SHP77 treated with DMSO at 0.1 percent for 48 hours (cell line): Measurements from ENCODE around the gene LRTM1.

ENCODE experiments used
- DNase-seq: peaks from one replicate; lab custom pipeline; 2025; lab: John Stamatoyannopoulos, UW

Gene LRTM1

DNA sequence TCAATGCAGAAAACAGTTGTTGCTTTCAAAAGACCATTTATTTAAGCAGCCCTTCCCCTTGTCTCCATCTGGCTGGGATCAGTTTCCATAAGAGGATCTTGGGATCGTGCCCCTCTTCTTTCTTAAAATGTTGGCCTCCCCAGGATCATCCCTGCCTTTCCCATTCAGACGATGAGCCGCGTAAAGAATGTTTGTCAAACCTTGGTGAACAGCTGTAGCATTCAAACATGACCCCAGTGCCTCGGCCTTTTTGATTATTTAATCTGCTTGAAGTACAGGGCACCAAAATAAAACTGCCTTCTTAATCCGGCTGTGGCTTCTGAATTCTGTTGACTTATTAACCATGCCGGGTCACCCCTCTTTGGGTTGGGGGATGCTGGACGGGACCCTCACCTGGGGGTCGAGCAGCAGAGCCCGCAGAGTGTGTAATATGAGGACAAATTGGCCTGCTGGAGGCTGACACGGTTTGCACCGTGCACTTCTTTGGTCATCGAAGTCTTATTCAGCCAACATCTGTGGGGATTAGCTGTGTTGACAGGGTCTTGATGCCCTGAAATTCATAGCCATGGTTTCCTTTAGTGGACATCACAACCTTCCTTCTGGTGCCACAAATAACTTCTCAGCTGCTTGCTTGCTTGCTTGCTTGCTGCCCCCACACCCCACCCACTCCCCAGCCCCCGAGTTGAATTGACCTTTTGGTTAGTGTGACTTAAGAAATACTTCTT is at the start of gene LRTM1:
Gene LRTM1 (minus strand): TSS at position 14 of the 725 bp plus-strand sequence. CDS start 148 bp downstream, outside the sequence.
- no peak for DNase-seq

DNA sequence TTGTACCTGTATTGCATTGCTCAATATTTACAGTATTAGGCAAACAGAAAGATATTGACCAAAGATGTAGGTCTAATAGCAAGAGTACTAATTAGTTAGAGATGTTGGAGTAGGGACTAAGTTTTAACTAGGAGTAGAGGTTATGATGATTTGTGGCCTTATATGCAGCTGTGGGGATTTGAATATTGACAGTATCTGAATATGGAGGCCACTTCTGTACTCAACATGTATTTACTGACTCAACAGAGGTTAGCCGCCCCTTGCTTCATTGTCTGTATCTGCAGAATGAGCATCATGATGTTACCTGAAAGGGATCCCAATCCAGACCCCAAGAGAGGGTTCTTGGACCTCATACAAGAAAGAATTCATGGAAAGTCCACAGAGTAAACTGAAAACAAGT is 49.6 kb upstream of the LRTM1 start:
- DNase-seq = no peak

DNA sequence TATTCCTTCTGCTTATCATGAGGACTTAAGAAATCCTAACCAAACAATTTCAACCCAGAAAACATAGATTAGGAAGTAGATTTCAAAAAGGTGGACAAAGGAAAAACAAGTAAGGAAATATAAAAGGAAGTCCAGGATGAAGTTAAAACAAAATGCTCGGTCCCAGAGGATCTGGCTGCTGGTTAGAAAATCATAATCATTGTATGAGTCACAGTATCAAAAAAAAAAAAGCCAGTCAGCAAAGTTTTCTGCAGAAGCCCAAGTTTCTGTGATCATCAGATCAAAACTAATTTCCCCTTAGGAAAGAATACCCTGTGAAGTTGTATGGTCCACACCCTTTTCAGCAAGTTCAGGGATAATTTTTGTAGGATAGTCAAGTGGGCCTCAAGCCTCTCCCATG is 43.0 kb upstream of the LRTM1 start:
- no peak for DNase-seq

DNA sequence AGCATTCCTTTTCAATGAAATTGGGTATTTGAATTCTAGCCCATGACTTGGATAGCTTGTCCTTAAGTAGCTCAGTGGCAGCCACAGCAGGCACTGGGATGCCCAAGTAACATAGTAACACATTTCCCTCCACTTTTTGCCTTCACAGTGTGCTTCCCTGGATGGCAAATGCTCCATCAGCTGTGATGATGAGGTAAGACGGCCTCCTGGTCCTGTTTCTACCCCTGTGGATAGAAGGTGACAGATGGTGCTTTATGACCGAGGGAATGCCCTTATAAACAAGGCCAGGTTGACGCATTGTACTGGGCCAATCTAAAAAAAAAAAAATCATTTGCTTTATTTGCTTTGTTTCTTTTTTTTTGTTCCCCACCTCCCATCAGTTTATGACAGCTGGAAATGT is 41.8 kb upstream of the LRTM1 start:
- DNase-seq = no peak

DNA sequence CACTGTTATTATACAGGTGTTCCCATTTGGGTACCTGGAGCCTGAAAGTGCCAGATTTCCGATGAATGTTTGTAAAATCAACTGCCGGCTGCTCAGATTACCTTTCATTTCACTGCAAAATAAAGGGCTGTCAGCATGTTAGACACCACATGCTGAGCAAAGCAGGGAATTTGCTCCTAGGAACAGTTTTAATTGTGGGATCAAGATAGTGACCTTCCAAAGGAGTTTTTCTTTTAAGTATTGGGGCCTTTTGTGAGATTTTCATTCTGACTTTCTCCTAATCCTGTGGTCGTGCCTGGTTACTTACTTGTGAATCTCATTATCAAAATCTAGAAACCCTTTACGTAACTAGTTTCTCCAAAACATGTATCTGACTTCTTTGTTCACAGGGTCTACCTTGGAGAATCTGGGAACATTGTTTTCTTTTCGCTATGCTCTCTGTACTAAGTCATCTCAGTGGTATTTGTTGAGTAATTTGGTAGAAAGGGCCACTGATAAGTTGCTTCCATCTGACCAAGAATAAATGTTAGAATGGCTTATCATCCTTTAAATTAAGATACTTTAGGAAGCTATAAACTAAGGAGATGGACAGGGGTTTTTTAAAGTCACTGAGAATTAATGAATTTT is 40.8 kb upstream of the LRTM1 start:
- DNase-seq = no peak

DNA sequence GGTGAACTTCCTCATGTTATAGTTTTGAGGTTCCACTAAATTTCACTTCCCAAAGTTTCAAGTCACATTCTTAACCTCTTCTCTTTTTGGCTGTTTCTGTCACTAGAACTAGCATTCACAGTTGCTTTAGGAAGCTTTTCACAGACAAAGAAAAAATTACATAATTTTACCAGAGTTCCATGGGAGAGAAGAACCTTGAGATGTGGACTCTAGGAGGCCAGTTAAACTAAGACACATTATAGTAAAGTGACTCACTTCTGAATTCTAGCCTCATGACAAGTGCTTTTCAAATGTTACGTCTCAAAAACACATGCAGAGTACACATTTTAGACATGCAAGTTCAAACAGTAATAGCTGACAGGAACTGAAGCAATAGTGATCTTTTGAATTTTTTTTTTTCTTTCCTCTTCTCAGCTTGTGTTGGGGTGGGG is 39.9 kb upstream of the LRTM1 start:
- DNase-seq = no peak

DNA sequence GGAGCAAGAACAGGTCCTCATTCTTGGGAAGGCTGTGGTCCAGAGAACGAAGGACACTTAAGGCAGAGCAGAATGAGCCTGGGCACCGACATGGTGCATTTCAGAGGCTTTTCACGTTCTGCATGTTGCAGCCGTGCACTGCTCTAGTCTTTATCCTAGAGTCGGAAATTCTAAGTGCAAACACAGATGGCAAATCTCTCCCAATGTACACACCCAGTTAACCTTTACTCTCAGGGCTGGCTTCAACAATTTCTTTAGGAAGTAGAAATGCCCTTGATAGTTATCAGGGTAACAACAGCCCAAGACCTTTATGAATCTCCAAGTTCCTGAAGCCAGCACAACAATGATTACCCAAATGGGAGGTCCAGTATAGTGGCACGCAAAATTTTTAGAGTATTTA is 39.1 kb upstream of the LRTM1 start:
- DNase-seq = no peak

DNA sequence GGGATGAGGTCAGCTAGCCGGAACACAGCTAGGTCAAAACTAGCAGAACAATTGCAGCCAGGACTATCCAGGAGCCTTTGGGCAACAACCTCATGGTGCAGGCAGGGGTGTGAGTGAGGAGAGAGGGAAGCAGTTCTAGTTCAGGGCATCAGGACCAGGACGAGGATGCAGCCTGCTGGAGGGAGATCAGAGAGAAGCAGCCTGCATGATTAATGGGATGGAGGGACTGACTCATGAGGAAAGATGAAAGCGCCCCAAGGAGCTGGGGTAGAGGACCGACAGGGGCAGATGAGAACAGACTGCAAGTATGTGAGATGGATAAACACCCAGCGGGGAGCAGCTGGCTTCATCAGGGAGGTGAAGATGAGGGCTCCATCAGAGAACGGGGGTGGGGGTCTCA is 37.9 kb upstream of the LRTM1 start:
- DNase-seq = no peak

DNA sequence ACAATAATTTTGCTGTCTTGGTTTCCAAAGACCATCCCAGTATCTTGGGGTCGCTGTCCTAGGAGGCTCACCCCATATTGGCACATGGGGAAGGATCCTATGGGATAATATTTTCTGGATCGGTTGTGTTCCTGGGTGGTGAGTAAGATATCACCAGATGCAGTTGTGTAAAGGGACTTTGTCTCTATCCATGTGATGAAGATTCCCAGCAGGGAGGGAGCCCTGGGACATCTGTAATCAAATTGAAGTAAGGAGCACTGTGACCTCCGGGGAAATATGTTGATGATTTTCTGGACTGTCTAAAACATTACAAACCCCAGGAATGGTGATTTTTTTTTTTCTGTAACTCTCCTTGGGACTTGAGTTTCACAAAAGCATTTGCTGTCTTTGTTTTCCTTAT is 36.2 kb upstream of the LRTM1 start:
- DNase-seq = no peak

DNA sequence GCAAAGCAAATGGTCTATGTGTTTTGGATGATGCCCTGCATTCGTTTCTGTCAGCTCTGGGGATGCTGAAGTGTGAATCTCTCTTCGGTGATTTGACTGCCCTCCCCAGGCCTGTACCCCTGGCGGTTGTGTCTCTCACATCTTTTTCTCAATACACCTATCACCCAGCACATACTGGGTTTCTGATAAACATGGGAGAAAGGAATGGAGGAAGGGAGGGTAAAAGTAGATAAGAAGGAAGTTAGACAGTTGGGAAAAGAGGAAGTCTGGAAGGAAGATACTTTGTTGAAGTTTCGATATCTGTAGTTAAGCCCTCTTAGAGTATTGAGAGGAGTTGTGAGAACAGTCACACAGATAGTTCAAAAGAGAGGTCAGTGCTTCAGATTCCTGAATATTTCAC is 35.8 kb upstream of the LRTM1 start:
- no peak for DNase-seq

DNA sequence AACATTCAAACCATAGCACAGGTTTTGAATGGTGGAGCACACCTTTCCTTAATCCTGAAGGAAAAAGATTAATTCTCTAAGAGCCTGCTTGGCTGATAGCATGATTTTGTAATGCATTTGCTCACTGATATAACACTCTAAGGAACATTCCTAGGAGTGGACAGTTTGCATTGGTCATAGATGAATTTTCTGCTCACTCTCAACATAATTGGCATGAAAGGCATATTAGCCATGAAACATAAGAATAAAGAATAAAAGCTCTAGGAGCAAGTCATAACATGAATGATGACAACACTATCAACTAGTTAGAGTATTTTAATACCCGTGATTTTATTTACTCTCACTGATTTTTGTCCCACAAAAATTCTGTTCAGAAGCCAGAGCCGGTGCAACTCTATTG is 34.3 kb upstream of the LRTM1 start:
- no peak for DNase-seq

DNA sequence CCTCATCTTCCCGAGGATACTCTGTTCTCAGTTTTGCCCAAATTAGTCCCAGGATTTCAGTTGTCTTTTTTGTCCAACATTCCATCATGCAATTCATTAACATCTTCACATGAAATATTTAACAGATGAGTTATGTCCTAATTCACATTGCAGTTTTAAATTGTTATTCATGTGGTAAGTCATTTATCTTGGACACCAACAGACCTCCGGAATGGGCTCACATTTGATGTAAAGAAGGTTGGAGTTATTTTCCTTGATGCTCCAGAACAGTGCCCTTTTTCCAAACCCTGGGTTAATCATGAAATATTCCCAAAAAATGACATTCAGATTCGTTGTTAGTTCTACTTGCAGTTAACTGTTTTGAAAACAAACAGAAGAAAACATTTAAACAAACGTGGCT is 32.8 kb upstream of the LRTM1 start:
- no peak for DNase-seq

DNA sequence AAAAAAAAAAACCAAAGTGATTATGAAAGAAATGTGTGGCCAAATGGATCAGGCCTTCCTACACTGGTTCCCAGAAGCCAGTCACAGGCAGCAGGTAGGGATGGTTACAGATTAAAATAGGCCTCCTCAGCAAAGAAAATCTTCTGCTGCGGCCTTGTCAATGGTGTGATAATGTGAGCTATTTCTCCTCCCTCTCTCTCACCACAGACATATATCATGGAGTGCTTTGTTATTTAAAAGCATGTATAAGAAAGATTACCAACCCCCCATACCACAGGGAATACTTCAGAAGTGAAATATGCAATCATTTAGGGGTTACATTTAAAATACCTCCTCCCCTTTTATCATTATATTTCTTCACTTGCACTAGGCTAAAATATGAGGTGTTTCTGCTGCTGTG is 32.2 kb upstream of the LRTM1 start:
- no peak for DNase-seq

DNA sequence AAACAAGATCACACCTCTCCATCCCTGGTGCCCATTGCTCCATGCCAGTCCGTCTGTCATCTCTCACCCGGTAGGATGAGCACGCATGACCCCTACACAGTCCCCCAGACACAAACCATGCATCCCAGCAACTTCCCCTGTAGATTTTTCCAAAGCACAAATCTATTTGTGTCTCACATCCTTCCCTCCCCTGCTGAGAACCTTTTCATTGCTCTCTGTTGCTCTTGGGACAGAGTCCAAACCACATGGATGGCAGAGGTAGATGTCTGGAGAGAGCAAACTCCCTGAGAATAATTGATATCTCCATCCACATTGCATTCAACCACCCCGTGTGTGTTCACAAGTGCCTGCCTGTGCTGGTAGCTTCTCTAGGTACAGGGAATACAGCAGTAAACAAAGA is 29.9 kb upstream of the LRTM1 start:
- no peak for DNase-seq

DNA sequence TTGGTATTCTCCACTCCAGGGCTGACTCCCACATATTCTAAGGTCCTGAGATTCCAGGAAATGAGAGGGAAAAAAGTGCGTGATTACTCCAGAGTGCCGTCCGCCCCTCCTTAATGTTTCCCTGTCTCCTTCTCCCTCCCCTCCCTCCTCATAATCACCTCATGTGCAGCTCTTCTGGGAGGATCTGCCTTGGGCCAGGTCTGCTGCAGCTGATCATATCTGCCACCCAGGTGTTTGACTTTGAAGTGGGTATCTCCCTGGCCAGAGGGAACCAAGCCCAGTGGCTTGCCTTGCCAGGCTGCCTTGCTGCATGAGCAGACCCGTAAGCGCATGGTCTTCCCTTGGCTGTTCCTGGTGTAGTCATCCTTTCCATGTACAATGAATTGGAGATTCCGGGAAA is 28.1 kb upstream of the LRTM1 start:
- DNase-seq = no peak

DNA sequence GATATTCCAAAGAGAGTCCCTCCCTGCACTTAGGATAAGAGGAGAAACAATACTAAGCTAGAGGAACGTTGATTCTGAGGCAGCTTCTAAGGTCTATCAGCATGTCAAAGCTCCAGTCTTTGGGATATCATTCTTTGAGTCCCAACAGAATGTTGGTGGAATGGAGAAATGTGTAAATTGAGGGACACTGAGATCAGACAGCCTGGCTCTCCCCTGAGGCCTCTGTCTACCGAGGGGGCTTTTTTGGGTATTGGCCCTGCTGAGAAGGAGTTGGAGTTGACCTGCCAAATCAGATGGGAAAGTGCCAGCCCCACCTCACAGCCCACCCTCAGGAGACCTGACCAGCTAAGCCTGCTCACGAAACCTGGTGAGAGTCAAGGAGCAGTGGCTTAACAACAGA is 27.6 kb upstream of the LRTM1 start:
- DNase-seq = no peak

DNA sequence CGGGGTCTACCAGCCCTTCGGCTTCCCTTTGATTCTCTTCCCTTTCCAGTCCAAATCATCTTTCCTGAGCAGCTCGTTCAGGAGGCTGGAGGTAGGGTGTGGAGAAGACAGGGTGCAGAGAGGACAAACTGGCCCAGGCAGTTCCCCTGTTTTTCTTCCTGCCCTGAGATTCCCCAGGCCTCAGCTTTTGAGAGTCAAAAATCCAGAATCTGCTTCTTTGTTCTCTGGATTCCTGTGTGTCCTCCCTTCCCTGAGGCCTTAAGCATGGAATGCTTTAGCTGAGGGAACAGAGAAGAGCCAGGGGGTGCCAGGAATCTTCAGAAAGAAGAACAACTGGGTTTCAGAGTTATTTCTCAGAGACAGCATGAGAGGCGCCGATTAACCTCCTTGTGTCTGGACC is 26.7 kb upstream of the LRTM1 start:
- no peak for DNase-seq

DNA sequence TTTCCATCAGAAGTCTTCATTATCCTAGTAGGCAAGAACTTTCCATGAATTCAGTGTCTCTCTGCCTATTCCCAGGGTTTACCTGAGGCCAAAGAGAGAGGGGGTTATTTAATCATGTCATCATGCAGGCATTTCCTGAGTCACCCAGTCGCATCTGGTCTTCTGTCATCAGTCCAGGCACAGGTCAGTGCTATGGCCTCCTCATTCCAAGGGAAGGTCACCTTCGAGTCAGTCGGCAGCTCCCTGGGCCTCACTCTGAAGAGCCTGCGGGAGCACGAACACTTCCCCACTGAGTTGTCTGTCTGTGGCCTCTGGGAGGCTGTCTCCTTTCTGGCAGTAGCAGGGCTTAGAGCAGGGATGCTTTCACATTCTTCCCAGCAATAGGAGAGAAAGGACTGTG is 26.2 kb upstream of the LRTM1 start:
- no peak for DNase-seq

DNA sequence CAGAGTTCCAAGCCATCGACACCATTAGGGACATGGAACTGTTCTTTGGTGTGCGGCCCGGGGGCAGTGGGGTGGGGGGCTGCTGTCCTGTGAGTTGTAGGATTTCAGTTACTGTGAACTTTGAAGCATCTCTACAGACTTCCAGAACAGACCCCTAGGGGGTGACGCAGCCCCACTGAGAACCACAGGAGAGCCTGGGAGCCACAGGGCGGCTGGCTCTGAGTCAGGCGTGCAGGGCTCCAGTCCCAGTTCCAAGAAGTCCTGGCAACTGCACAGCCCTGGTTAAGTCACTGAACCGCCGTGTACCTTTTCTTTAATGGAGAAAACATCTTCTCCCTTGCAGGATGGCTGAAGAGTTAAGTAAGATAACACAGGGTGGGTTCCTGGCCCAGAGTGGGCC is 23.5 kb upstream of the LRTM1 start:
- no peak for DNase-seq

DNA sequence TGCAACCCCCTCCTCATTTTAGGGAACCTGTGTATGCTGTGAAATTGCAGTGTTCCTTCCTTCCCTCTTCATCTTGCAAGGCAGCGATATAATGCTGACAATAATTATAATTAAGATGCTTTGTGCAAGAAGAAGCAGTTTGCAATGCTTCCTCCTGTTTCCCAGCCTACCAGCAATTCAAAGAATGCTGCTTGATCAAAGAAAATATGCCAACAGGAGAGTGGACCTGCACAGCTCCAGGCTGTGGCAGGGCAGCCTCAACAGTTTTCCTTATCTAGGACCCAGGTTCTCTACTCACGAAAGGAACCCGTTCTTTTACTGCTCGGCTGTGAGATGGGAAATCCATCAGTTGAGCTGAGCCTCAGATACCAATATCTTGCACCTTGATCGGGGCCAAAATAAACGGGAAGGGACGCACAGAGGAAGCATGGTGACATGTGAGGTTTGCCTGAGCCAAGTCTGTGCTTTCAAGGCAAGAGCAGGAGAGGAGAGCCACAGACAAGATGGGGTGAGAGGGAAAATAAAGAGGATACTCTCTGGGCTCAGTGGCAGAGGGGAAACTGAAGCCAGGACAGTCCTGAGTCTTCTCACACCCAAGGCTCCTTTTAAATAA is 22.6 kb upstream of the LRTM1 start:
- no peak for DNase-seq

DNA sequence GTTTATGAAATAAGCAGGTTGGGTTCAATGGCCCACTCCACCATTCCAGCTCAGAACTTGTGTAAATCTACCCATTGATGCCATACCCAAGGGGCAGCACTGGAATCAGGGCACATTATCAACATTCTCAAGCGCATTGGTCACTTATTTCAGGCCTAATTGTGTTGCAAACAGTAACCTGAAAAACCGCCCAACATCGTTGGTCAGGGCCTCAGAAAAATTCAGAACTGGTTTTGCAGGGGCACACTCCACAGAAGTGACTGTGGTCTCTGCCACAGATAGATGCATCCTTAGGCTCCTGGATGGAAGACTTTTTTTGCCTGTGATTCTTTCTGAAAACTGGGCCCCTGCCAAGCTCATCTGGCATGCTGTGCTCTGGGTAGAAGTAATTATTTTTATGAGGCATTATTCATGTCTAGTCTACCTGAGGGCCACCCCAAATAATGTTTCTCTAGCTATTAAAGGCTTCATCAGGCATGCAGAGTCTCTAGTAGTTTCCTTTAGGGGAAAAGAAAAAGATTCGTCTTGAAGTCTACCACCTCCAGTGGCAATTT is 21.7 kb upstream of the LRTM1 start:
- no peak for DNase-seq

DNA sequence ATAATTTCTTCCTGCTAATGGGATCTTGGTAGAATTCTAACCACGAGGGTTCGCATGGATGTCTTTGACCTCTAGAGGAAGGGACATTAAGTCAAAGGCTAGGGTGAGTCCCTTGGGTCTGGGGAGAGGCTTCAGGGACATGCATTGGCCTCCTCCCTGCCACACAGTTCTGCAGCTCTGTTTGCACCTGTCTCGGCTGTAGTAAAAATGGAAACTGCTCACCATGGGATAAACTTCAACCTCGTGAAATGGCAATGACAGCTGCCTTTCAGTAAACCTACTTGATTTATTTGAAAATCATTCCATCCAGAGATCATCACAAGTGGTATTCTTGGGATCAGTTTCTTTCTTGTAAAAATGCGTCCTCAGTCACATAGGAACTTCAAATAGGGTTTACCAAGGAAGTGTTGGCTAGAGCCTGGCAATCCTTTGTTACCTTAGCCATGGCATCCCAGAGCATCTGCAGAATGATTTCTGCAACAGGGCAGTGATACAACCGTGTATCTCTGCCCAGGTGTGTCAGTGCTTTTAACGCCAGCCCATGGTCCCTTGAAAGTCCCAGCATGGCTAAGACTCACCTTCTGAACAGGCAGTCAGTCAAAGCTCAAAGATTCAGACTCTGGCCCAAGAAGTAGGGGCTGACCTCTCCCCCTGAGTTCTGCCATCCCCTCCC is 14.0 kb upstream of the LRTM1 start:
- DNase-seq = no peak

DNA sequence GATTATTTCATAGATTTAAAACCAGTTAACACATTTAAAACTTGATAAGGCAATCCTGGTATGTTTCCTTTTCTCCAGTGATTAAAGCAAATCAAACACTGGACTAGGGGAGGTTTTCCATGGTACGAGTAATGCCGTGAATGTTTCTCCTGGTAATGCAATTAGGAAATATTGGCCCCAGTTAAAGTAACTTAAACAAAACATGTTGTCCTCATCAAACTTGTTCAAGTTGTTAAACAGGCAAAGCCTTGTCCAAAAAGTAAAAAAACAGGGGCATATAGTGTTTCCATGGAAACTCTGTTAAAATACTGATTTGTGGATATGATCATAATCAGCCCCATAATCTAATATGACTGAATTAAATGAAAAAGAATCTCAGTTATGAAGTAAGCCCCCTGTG is 13.1 kb upstream of the LRTM1 start:
- DNase-seq = no peak
